ENCODE data around the gene WSB1.

DNA sequence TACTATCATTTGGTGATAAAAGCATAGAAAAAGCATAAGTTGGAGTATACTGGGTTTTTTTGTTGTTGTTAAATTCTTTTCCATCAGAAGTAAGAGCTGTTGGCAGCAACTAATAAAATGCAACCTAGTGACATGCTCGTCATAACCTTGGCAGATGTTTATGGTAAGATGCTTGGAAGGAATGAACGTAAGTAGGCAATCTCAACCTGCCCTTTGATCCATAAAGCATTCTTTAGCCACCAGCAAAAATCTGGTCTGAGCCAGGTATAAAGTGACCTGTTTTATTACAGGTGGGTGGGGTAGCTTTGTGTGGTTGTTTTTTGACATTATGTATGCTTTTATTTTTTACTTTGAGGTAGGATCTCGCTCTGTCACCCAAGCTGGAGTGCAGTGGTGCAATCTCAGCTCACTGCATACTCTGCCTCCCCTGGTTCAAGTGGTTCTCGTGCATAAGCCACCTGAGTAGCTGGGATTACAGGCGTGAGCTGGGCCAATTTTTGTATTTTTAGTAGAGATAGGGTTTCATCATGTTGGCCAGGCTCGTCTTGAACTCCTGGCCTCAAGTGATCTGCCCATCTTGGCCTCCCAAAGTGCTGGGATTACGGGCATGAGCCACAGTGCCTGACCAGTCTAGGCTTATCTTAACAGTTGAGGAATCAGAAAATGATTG, 22.0 kb downstream of the WSB1 start:
- TF ChIP-seq EZH2 (IDR thresholded peaks at IDR 0.05; ENCODE audit: borderline replicate concordance, low read depth, low read length, poor library complexity, severe bottlenecking), result no peak
- TF ChIP-seq, protein P1, sequence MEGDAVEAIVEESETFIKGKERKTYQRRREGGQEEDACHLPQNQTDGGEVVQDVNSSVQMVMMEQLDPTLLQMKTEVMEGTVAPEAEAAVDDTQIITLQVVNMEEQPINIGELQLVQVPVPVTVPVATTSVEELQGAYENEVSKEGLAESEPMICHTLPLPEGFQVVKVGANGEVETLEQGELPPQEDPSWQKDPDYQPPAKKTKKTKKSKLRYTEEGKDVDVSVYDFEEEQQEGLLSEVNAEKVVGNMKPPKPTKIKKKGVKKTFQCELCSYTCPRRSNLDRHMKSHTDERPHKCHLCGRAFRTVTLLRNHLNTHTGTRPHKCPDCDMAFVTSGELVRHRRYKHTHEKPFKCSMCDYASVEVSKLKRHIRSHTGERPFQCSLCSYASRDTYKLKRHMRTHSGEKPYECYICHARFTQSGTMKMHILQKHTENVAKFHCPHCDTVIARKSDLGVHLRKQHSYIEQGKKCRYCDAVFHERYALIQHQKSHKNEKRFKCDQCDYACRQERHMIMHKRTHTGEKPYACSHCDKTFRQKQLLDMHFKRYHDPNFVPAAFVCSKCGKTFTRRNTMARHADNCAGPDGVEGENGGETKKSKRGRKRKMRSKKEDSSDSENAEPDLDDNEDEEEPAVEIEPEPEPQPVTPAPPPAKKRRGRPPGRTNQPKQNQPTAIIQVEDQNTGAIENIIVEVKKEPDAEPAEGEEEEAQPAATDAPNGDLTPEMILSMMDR (conservative IDR thresholded peaks at IDR 0.05; ENCODE audit: low read depth, low read length), result no peak

Data from A673 (cell line).